NCI-H1417 treated with DMSO at 0.1 percent for 48 hours (cell line): ENCODE data around the gene VENTX.

ENCODE experiments used
- DNase-seq: peaks from one replicate; lab custom pipeline; 2025; lab: John Stamatoyannopoulos, UW

VENTX gene

GRCh38 chr10:133235265-133235855 is 2.3 kb upstream of the VENTX start:
- no peak for DNase-seq

- no peak for DNase-seq
Observed at GRCh38 chr10:133235932-133236331, 1.7 kb upstream of the VENTX start.

DNA sequence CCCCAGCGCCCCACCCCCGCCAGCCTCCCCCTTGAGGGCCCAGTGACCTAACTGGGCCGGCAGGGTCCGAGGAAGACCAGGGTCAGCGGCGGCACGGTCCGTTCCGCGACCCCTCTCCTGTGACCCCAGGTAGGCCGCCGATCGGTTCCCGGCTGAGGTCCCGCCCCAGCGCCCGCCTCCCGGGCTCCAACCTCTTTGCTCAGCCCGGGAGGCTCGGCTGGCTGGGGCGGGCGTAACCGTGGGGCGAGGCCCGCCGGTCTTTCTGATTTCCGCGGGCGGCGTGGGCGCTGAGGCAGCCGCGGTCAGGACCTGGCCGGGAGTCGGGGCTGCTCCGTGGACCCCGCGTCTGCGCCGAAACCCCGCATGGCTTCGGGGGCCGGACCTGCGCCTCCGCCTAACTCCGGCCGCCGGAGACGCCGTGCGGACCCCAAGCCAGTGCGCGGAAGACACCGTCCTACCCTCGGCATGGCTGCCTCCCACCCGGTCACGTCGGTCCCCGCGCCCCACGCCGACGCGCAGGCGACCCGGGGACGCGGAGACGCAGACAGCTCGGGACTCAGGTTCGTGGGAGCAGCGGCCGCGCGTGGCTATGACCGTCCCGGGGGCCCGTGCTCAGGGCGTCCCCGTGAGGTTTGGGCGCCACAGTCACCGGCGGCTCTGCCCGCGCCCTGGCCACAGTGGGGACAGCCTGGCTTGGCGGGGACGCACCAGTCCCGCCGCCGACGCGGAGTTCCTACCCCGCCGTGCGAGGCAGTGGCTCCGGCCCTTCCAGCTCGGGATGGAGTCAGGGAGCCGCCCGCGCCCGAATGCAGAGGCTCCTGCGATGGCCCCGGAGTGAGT is 1.0 kb upstream of the VENTX start:
- DNase-seq = no peak

DNA sequence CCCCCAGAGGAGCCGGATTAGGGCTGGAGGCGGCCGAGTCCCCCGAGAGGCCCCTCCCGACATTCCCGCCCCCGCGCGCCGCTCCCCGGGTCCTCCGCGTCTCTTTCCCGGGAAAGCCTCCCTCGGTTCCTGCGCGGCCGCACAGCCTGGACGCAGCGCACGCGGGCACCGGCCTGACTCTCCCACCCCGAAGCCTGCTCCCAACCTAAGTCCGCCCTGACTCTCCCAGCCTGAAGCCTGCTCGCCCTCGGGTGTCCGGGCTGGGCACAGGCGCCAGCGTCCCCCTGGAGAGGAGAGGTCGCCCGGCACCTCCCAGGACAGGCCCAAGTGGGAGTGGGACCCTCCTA is 441 bp upstream of the VENTX start:
- no peak for DNase-seq

GRCh38 chr10:133238466-133238804 is 780 bp downstream of the VENTX start:
- DNase-seq = no peak

GRCh38 chr10:133239990-133240389 is 2.3 kb downstream of the VENTX start:
- no peak for DNase-seq

DNA sequence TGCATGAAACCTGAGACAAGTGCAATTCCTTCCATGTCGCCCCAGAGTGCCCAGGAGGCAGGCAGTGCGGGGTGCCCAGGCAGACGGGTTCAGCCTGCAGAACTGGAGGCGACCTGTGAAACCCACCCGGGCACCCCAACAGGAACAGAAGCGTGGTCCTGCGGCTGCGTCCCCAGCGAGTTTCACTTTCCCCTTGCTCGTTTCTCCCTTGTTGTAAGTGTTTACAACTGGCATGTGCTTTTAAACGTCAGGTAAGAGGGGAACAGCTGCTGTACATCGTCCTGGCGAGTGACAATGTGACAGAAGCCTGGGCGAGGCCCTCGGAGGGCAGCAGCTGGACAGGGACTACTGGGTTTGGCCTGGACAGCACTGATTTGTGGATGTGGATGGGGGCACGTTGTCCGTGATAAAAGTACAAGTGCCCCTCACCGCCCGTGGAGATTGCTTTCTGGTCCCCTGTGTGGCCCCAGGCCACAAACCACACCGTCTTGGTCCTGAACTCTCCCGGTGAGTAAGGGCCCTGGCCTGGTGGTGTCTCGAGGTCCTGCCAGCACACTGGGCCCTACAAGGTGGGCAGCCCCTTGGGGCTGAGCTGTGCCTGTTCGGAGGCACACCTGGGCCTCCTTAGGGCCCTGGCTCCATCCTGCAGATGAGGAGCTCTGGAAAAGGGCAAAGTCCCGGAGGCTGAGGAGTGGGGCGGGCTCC is 4.0 kb downstream of the VENTX start:
- DNase-seq = no peak

DNA sequence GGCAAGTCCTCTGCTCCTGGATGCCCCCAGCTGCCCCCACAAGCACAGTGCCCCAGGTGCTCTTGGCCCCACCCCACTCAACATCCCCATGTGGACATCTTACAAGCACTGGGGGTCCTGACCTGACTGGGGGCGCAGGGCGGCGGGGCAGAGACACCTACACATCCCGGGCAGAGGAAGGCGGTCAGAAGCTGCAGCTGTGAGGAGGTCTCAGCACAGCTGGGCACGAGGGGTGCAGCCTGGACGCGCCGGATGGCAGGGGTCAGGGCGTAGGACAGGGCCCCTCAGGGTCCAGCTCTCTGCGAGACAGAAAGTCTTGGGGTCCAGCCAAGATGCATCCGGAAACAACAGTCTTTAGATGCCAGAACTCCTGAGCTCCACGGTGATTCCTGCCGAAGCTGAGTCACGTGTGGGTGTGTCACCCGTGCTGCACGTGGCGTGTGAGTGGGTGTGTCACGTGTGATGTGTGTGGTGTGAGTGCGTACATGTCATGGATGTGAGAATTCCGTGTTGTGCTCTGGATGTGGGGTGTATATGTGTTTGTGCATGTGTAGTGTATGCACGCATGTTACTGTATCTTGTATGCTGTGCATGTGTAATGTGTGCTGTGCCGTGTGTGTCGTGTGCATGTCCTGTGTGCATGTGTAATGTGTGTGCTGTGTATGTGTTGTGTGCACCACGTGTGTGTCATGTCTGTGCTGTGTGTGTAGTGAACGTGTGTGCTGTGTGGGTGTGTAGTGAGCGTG is 5.1 kb downstream of the VENTX start:
- DNase-seq = no peak

DNA sequence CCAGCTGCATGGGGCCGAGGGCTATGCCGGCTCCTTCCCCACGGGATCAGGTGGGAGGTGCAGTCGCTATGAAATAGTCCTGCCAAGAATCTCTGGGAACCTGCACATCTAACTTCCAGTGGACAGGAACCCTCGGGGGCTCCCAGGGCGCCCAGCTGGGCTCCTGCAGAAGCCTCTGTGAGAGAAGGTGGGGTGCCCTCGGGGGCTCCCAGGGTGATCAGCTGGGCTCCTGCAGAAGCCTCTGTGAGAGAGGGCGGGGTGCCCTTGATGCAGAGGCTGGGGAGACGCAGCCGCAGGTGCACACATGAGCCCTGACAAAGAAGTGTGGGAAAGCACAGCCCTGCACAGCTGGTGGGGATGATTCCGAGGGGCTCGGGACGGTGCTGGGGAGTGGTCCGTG is 5.9 kb downstream of the VENTX start:
- no peak for DNase-seq

DNA sequence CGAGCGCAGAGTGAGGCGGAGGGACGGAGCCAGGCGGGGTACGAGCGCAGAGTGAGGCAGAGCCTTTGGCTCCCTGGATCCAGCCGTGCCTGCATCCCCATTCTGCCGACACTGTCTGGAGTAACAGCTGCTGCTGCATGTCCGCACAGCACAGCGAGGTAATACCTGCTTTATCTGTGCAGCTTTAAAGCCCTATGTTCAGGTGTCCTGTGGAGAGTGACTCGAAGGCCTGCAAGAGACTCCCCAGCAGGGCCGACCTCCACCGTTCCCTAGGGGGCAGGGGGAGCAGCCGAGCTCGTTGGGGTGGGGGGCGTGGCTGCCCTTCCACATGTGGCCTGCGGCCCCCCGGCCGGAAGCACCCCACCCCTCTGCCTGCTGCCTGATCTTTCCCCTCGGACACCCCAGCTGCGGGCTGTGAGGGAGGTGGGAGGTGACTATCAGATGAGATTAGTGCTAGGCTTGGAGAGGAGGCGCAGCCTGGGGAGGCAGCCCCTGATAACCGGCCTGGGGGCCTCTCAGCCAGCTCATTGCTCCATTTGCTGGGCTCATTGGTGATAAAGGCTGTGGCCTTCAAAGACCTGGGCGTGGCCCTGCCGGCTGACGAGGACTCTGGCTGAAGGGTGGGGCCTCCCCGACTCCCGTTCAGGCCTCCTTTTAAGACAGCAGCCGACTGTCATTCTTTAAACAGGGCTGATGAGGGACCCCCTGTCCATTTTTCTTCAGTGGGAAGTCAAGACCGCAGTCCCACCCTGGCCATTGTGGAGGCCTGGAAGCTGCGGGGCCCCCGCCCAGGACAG is 8.0 kb downstream of the VENTX start:
- DNase-seq = no peak

DNA sequence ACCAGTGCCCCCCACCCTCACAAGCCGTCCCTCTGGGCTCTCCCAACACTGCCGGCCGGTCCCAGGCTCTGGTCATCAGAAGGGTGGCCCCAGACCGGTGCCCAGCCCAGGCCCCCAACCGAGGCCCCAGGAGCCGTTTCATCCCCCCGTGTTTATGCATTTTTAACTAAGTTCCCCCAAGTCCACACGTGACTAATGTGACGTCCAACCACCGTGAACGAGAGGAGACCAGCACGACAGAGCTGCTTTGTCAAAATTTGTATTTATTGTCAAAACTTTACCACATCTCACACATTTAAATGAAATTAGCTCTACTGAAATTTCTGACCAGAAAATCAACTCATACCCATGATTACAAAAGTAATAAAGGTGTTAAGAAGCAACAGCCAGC is 8.6 kb downstream of the VENTX start:
- DNase-seq = no peak

- DNase-seq = no peak
Observed at GRCh38 chr10:133247681-133248333, 10.2 kb downstream of the VENTX start.

GRCh38 chr10:133248334-133248715 is 10.7 kb downstream of the VENTX start:
- DNase-seq = no peak

DNA sequence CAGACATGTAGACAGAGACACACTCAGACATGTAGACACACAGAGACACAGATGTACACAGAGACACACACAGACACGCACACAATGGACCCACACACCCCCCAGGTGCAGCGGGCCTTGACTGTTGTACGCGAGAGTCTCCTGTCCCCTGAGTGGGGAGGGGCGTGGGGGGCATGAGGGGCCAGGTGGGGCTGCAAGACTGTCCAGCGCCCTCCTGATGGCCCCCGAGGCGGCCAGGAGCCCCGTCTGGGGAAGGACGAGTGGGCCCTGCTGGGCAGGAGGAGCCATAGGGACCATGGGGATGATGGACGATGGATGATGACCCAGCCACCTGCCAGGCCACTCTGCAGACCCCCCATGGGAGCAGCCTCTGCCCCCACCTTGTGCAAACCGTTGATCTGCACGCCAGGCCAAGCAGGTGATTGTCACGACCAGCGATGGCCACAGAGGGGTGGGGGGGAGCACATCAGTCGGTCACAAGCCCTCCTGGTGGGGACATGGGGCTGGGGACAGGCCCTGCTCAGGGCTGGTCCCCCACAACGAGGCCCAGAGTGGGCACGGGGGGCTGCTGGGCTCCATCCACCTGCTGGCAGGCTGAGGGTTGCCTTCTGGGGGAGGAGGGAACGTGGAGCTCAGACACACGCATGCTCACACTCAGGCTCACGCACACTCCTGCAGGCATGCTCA is 11.6 kb downstream of the VENTX start:
- no peak for DNase-seq

DNA sequence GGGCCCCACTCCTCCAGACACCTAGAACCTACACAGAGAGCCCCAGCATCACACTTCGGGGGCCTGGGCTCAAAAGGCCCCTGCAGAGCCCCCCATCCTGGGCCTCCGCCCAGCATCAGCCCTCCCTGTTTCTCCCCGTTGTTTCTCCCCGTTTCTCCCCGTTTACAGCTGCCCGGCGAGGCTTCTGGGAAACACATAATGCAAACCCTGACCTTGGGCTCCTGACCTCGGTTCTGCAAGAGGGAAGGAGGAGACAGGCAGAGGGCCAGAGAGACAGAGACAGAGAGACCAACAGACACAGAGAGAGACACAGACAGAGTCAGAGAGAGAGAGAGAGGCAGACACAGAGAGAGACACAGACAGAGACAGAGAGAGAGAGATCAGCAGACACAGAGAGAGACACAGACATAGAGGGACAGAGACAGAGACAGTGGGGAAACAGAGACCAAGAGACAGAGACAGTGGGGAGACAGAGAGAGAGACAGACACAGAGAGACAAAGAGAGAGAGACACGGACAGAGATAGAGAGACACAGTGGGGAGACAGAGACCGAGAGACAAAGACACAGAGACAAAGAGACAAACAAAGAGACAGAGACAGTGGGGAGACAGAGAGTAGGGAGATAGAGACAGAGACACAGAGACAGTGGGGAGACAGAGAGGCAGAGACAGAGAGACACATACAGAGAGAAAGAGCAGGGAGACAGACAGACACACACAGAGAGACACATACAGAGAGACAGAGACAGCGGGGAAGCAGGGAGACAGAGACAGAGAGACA is 12.5 kb downstream of the VENTX start:
- DNase-seq = no peak

DNA sequence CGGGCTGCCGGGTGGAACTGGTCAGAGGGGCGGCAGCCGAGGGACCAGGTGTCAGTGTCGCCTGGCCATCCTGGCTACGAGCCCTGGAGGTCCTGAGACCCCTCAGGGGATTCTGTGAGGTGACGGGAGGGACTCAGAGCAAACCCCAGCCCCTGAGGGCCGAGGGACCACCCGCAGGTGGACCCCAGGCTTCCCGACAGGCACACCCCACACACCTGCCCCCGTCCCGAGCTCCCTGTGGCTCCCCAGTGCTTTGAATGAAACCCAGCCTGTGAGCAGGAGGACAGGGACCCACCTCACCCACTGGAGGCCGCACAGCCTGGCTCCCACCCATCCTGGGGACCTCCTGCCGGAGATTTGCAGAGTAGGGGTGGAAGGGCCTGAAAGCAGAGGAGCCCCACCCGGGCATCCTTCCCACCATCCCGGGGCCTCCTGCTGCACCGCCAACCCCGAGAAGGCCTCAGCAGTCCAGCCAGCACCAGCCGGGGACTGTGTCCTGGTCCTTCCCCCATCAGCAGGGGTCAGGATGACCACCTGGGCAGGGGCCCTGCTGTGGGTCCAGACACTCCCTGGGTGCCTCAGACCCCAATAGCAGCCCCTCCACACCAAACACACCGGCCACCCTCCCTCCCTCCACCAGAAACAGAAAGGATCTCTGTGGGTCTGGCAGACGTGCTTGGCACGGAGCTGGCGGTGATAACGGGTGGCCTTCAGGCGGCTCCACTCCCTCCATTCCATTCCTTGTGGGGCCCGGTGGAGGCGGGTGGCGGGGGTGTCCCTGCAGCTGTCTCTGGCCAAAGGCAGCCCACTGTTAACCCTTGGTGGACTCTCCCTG is 13.9 kb downstream of the VENTX start:
- no peak for DNase-seq

- no peak for DNase-seq
Observed at GRCh38 chr10:133252223-133252552, 14.5 kb downstream of the VENTX start.

- no peak for DNase-seq
Observed at GRCh38 chr10:133253361-133253955, 15.8 kb downstream of the VENTX start.
